H1 (cell line): ENCODE data around the gene ATP6V0D1.
A peak's percentile ranks its signal among the peaks of the same experiment; 100 is the strongest.

Source experiments
- CBX5 ChIP-seq: fragments of 300-800, 300-1000 bp; sonication (generic); IDR thresholded peaks from 2 replicates; pipeline ENCODE4 v1.7.1; 2016; ENCODE audit warnings: antibody characterized with exemption, low read length, low read depth
- CTCF ChIP-seq, 3 experiments: IDR thresholded peaks; 1 replicate in 2 of 3; 2 replicates in 1 of 3; pipeline versions ENCODE4 v1.5.1 to v1.6.1; 2011; ENCODE audit warnings: low read length in 3 of 3, mild to moderate bottlenecking in 3 of 3, inconsistent platforms in 2 of 3, low read depth in 1 of 3, moderate library complexity in 1 of 3; ENCODE audit not compliant: insufficient read depth in 1 of 3; ENCODE audit errors: control extremely low read depth in 1 of 3
- EZH2 ChIP-seq: fragments of 200-600 bp; sonication (generic); IDR thresholded peaks from 2 replicates; pipeline ENCODE4 v1.7.1; 2012; ENCODE audit warnings: low read depth, mild to moderate bottlenecking, moderate library complexity, low read length, inconsistent platforms; ENCODE audit not compliant: severe bottlenecking
- GTF2F1 ChIP-seq: IDR thresholded peaks from 2 replicates; pipeline ENCODE4 v1.6.1; 2012; ENCODE audit warnings: low read depth, low read length, improper control_type of control experiment, borderline replicate concordance
- HDAC2 ChIP-seq, 2 experiments: fragments of 300-600 bp in 1 of 2; sonication (generic) in 1 of 2; IDR thresholded peaks; 2 replicates each; pipeline ENCODE4 v1.6.1; 2011 to 2012; ENCODE audit warnings: low read depth in 2 of 2, low read length in 2 of 2, mild to moderate bottlenecking in 2 of 2, moderate library complexity in 2 of 2, borderline replicate concordance in 1 of 2, inconsistent platforms in 1 of 2
- HDAC6 ChIP-seq: IDR thresholded peaks from one replicate; pipeline ENCODE4 v1.7.1; 2012; ENCODE audit warnings: low read depth, mild to moderate bottlenecking, inconsistent platforms, low read length, moderate library complexity
- NANOG ChIP-seq: IDR thresholded peaks from 2 replicates; pipeline ENCODE4 v1.6.1; 2011; ENCODE audit warnings: low read length, low read depth, mild to moderate bottlenecking, inconsistent platforms; ENCODE audit not compliant: insufficient read depth, poor library complexity, severe bottlenecking
- POLR2A ChIP-seq, 2 experiments: IDR thresholded peaks; 1 replicate in 1 of 2; 2 replicates in 1 of 2; pipeline ENCODE4 v1.6.1; 2011; ENCODE audit warnings: low read depth in 2 of 2, low read length in 2 of 2, mild to moderate bottlenecking in 2 of 2; ENCODE audit errors: control extremely low read depth in 1 of 2
- POLR2AphosphoS5 ChIP-seq: IDR thresholded peaks from 2 replicates; pipeline ENCODE4 v1.6.1; 2011; ENCODE audit warnings: low read depth, low read length
- SIN3A ChIP-seq, 2 experiments: IDR thresholded peaks in 1 of 2; conservative IDR thresholded peaks in 1 of 2; 2 replicates each; pipeline ENCODE4 v1.6.1; 2011 to 2012; ENCODE audit warnings: low read length in 2 of 2, improper control_type of control experiment in 1 of 2, low read depth in 1 of 2, mild to moderate bottlenecking in 1 of 2
- SRF ChIP-seq: IDR thresholded peaks from 2 replicates; pipeline ENCODE4 v1.6.1; 2011; ENCODE audit warnings: mild to moderate bottlenecking, low read depth, low read length, moderate library complexity
- SUZ12 ChIP-seq: fragments of 200-600 bp; sonication (generic); IDR thresholded peaks from 2 replicates; pipeline ENCODE4 v1.6.1; 2012; ENCODE audit warnings: mild to moderate bottlenecking, inconsistent platforms, low read length, moderate library complexity, mixed read lengths
- USF2 ChIP-seq: IDR thresholded peaks from 2 replicates; pipeline ENCODE4 v1.6.1; 2011; ENCODE audit warnings: low read length, improper control_type of control experiment

GRCh38 chr16:67430504-67430976 is 50.4 kb downstream of the ATP6V0D1 start:
- TF ChIP-seq POLR2A (IDR thresholded peaks at IDR 0.05; ENCODE audit: control extremely low read depth in 1 of 2, low read depth in 2 of 2, low read length in 2 of 2) (peak in 1 of 2 experiments; percentile 32; a peak in 1 of 3 replicates), EZH2 (peak; percentile 40), SRF (no peak), SIN3A (conservative IDR thresholded peaks at IDR 0.05 in 1 of 2, IDR thresholded peaks at IDR 0.05 in 1 of 2; ENCODE audit: low read depth in 1 of 2, low read length in 2 of 2) (no peak; a peak in 1 of 4 replicates), HDAC2 (IDR thresholded peaks at IDR 0.05; ENCODE audit: borderline replicate concordance in 1 of 2, low read depth in 2 of 2, low read length in 2 of 2) (no peak; a peak in 1 of 4 replicates), CTCF (IDR thresholded peaks at IDR 0.05; ENCODE audit: control extremely low read depth in 1 of 3, insufficient read depth in 1 of 3, low read depth in 1 of 3, low read length in 3 of 3) (no peak), CBX5 (no peak), GTF2F1 (no peak), USF2 (no peak), SUZ12 (no peak), POLR2AphosphoS5 (0 out of 2 replicates have a peak, but pooled peaks have one; percentile 15), NANOG (no peak), HDAC6 (no peak)
